ENCODE results near the gene IRF9.

Gene IRF9

DNA sequence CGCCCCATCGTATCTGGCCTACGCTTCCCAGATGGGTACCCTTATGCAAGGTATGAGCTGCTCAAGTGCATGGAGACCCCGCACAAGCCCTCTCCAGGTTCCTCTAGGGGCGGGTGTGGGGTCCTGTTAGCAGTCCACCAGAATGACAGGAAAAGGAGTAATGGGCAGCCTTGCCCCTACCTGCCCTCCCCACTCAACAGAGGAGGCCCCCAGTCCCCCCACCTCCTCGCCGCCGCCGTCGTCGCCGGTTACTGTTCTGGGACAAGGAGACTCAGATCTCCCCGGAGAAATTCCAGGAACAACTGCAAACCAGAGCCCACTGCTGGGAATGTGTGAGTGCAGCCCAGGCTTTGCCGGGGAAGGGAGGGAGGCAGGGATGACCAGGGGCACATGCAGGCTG is 16.8 kb downstream of the IRF9 start:
- ChIA-PET CTCF (interaction anchor here (1.2 kb wide), 1 partner anchor 17 kb away, joined by 3 read pairs; the partner anchor contains the start of gene IRF9), POLR2A (interaction anchor here (0.8 to 1.5 kb wide), 5 partner anchors 7 to 57 kb away, joined by 3 to 4 read pairs (median 3); partner anchors contain the start of genes CHMP4A and PSME2)
- no peak for DNase-seq (ENCODE audit: extremely low spot score)
- TF ChIP-seq FOXA1 (IDR thresholded peaks at IDR 0.05) (no peak), ELF4 (IDR thresholded peaks at IDR 0.05) (no peak), ARNT (IDR thresholded peaks at IDR 0.05) (no peak), FOXK2 (IDR thresholded peaks at IDR 0.05) (no peak), LEF1 (IDR thresholded peaks at IDR 0.05; ENCODE audit: borderline replicate concordance) (no peak), TARDBP (IDR thresholded peaks at IDR 0.05) (no peak), SUZ12 (IDR thresholded peaks at IDR 0.05) (no peak), NFRKB (IDR thresholded peaks at IDR 0.05) (no peak), L3MBTL2 (conservative IDR thresholded peaks at IDR 0.05) (no peak), BHLHE40 (IDR thresholded peaks at IDR 0.05; ENCODE audit: borderline replicate concordance) (no peak), ZNF384 (IDR thresholded peaks at IDR 0.05) (no peak), SP1 (IDR thresholded peaks at IDR 0.05) (no peak), CTBP1 (IDR thresholded peaks at IDR 0.05; ENCODE audit: borderline replicate concordance) (no peak), HDGF (IDR thresholded peaks at IDR 0.05; ENCODE audit: borderline replicate concordance) (no peak), FOXM1 (IDR thresholded peaks at IDR 0.05; ENCODE audit: borderline replicate concordance) (no peak)
- TF ChIP-seq, protein P1, sequence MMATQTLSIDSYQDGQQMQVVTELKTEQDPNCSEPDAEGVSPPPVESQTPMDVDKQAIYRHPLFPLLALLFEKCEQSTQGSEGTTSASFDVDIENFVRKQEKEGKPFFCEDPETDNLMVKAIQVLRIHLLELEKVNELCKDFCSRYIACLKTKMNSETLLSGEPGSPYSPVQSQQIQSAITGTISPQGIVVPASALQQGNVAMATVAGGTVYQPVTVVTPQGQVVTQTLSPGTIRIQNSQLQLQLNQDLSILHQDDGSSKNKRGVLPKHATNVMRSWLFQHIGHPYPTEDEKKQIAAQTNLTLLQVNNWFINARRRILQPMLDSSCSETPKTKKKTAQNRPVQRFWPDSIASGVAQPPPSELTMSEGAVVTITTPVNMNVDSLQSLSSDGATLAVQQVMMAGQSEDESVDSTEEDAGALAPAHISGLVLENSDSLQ (IDR thresholded peaks at IDR 0.05), result no peak

DNA sequence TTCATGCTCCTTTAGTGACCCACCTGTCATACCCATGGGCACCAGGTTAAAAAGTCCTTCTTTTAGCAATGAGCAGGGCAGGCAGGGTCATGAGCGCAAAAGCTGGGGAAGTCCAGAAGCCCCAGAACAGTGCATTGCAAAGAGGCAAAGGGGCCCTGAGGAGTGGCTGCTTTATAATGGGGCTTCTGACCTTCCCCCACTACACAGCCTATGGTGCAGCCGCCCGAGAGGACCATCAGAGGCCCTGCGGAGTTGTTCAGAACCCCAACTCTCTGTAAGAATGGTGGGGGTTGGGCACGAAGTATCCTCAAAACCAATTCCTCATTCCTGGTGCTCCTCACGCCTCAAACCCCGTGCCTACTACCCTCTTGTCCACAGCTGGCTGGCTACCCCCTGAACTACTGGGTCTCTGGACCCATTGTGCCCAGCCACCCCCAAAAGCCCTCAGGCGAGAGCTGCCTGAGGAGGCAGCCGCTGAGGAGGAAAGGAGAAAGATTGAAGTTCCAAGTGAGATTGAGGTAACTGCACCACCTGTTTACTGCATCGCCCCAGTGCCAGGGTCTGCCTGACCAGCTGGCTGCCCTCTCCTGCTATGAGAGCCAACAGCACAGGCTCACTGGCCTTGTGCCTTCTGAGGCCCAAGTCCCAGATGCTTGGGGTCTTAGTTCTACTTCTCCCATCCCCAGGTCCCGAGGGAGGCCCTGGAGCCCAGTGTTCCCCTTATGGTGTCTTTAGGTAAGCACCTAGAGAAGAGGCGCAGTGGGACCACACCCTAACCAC is 17.5 kb downstream of the IRF9 start:
- no peak for TF ChIP-seq FOXM1 (IDR thresholded peaks at IDR 0.05; ENCODE audit: borderline replicate concordance)
- no peak for TF ChIP-seq FOXK2 (IDR thresholded peaks at IDR 0.05)
- TF ChIP-seq NFRKB (IDR thresholded peaks at IDR 0.05), result no peak
- no peak for TF ChIP-seq BHLHE40 (IDR thresholded peaks at IDR 0.05; ENCODE audit: borderline replicate concordance)
- TF ChIP-seq ZNF384 (IDR thresholded peaks at IDR 0.05), result no peak
- no peak for TF ChIP-seq FOXA1 (IDR thresholded peaks at IDR 0.05)
- no peak for TF ChIP-seq CTBP1 (IDR thresholded peaks at IDR 0.05; ENCODE audit: borderline replicate concordance)
- no peak for TF ChIP-seq ARNT (IDR thresholded peaks at IDR 0.05)
- TF ChIP-seq SUZ12 (IDR thresholded peaks at IDR 0.05), result no peak
- TF ChIP-seq TARDBP (IDR thresholded peaks at IDR 0.05), result no peak
- no peak for TF ChIP-seq HDGF (IDR thresholded peaks at IDR 0.05; ENCODE audit: borderline replicate concordance)
- CTCF ChIA-PET, result interaction anchor here (1.2 kb wide), 1 partner anchor 17 kb away, joined by 4 read pairs; the partner anchor contains the start of gene IRF9
- POLR2A ChIA-PET, result interaction anchor here (1.0 to 3.2 kb wide), 6 partner anchors 8 to 118 kb away, joined by 3 to 15 read pairs (median 6); partner anchors contain the start of genes EMC9, IPO4 and TM9SF1
- no peak for DNase-seq (ENCODE audit: extremely low spot score)

DNA sequence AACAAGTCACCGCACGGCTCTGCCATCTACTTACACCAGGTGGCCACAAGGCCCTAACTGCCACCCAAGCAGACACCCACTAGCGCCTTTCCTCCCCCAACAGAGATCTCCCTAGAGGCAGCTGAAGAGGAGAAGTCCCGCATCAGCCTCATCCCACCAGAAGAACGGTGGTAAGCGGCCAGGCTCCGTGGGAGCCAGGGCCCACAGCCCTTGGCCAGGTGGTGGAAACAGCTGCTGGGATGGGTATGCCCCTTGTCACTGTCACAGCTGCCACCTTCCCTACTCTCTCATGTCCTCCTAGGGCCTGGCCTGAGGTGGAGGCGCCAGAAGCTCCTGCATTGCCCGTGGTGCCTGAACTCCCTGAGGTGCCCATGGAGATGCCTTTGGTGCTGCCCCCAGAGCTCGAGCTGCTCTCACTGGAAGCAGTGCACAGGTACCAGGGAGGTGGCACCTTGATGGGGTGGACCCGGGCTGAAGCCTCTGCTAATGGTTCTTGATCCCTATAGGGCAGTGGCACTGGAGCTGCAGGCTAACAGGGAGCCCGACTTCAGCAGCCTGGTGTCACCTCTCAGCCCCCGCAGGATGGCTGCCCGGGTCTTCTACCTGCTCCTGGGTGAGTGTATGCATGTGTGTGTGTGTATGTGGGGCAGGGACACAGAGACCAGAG is 18.4 kb downstream of the IRF9 start:
- TF ChIP-seq ZNF384 (IDR thresholded peaks at IDR 0.05) (no peak), SP1 (IDR thresholded peaks at IDR 0.05) (no peak), FOXA1 (IDR thresholded peaks at IDR 0.05) (no peak), NFRKB (IDR thresholded peaks at IDR 0.05) (no peak), FOXK2 (IDR thresholded peaks at IDR 0.05) (no peak), HDGF (IDR thresholded peaks at IDR 0.05; ENCODE audit: borderline replicate concordance) (no peak), BHLHE40 (IDR thresholded peaks at IDR 0.05; ENCODE audit: borderline replicate concordance) (no peak), ELF4 (IDR thresholded peaks at IDR 0.05) (no peak), TARDBP (IDR thresholded peaks at IDR 0.05) (no peak), ARNT (IDR thresholded peaks at IDR 0.05) (no peak), FOXM1 (IDR thresholded peaks at IDR 0.05; ENCODE audit: borderline replicate concordance) (no peak), SUZ12 (IDR thresholded peaks at IDR 0.05) (no peak), CTBP1 (IDR thresholded peaks at IDR 0.05; ENCODE audit: borderline replicate concordance) (no peak), L3MBTL2 (conservative IDR thresholded peaks at IDR 0.05) (no peak), LEF1 (IDR thresholded peaks at IDR 0.05; ENCODE audit: borderline replicate concordance) (no peak)
- TF ChIP-seq, protein P1 (IDR thresholded peaks at IDR 0.05), result no peak
- DNase-seq (ENCODE audit: extremely low spot score), result no peak
- POLR2A ChIA-PET, result interaction anchor here (0.7 to 3.2 kb wide), 8 partner anchors 9 to 117 kb away, joined by 3 to 15 read pairs (median 4); partner anchors contain the start of genes EMC9, IPO4, IRF9 and PCK2
- CTCF ChIA-PET, result interaction anchor here (1.2 to 2.1 kb wide), 2 partner anchors 18 kb away, joined by 4 to 10 read pairs; partner anchors contain the start of gene IRF9

DNA sequence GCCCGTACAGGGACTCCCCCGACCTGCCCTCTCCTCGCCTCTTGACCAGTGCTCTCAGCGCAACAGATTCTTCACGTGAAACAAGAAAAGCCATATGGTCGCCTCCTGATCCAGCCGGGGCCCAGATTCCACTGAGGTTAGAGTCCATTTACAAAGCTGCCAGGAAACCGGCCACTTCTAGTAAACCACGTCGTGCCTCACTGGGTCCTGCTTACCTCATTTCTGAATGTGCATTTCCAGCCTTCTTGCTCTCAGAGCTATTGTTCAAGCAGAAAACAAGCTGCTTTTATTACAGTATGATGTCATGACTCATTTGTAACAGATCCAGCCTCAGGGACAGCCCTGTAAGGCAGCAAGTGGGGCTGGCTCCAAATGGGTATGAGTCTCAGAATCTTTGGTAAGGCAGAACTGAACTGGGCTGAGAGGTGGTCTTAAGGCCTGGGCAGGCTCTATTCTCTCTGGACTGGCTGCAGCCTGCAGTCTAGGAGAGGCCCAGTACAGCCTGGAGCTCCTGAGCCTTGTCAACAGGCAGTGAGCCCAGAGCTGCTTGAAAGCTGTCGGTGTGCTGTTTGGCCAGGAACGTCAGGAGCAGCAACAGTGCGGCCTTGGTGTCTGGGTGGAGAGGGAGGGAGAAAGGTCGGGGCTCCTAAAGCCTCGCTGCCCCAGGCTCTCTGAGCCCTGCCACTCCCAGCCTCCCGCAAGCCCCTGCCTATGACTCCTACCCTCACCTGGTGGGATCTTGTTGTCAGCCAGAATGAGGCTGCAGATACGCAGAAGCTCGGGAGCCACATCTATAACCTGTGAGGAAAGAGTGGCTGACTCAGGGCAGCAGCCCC is 19.1 kb downstream of the IRF9 start:
- CTCF ChIA-PET, result interaction anchor here (2.1 kb wide), 1 partner anchor 19 kb away, joined by 10 read pairs; the partner anchor contains the start of gene IRF9

More for the DNA sequence above, 19.1 kb downstream of the IRF9 start:
- DNase-seq (ENCODE audit: extremely low spot score), result no peak
- POLR2A ChIA-PET, result interaction anchor here (1.2 to 3.2 kb wide), 9 partner anchors 9 to 86 kb away, joined by 3 to 15 read pairs (median 5); partner anchors contain the start of genes DCAF11, EMC9, IPO4 and IRF9
- TF ChIP-seq, protein P1 (IDR thresholded peaks at IDR 0.05), result no peak
- TF ChIP-seq SP1 (IDR thresholded peaks at IDR 0.05) (no peak), NFRKB (IDR thresholded peaks at IDR 0.05) (no peak), FOXM1 (IDR thresholded peaks at IDR 0.05; ENCODE audit: borderline replicate concordance) (no peak), HDGF (IDR thresholded peaks at IDR 0.05; ENCODE audit: borderline replicate concordance) (no peak), ARNT (IDR thresholded peaks at IDR 0.05) (no peak), TARDBP (IDR thresholded peaks at IDR 0.05) (no peak), LEF1 (IDR thresholded peaks at IDR 0.05; ENCODE audit: borderline replicate concordance) (no peak), FOXK2 (IDR thresholded peaks at IDR 0.05) (no peak), ELF4 (IDR thresholded peaks at IDR 0.05) (no peak), SUZ12 (IDR thresholded peaks at IDR 0.05) (no peak), CTBP1 (IDR thresholded peaks at IDR 0.05; ENCODE audit: borderline replicate concordance) (no peak), ZNF384 (IDR thresholded peaks at IDR 0.05) (no peak), FOXA1 (IDR thresholded peaks at IDR 0.05) (no peak), BHLHE40 (IDR thresholded peaks at IDR 0.05; ENCODE audit: borderline replicate concordance) (no peak), L3MBTL2 (conservative IDR thresholded peaks at IDR 0.05) (no peak)
